GM06990 (cell line): ENCODE measurements around the gene LOXHD1.

Source experiments
- DNase-seq: peaks from one replicate; pipeline ENCODE4 v3.0.0-alpha.2; 2011; ENCODE audit not compliant: insufficient read length; ENCODE audit errors: extremely low read depth
- H3K27me3 ChIP-seq: replicated peaks from 2 replicates; pipeline ENCODE4 v1.6.0; 2011; ENCODE audit warnings: low read length; ENCODE audit not compliant: control insufficient read depth, insufficient read depth
- H3K36me3 ChIP-seq: 2 replicates; pipeline ENCODE4 v1.5.1; 2011; ENCODE audit warnings: low read length; ENCODE audit not compliant: control insufficient read depth, insufficient read depth
- H3K4me3 ChIP-seq: replicated peaks from 2 replicates; pipeline ENCODE4 v1.5.1; 2011; ENCODE audit warnings: low read depth, mild to moderate bottlenecking, control low read depth, low read length
- TF ChIP-seq, protein P1 (sequence below): IDR thresholded peaks from 2 replicates; pipeline ENCODE4 v1.5.1; 2011; ENCODE audit warnings: low read length, control low read depth, mild to moderate bottlenecking, inconsistent platforms; ENCODE audit not compliant: insufficient read depth, poor library complexity, severe bottlenecking

LOXHD1 gene

DNA sequence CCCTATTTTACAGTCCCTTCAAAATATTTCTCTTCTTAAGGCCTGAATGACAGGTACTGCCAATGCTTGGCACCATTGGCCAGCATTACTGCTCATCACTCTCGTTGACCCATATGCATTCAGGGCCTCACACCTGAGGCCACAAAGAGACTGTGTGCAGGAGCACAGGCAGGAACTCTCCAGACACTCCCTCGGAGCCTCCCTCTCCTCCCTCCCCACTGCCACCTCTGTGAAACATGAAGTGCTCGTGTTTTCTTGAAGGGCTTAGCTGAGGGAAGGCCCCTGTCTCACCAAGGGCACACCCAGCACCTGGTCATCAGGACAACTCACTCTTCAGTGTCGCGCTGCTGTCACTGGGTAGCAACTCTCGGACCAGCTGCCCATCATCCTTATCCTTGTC, 85.3 kb downstream of the LOXHD1 start:
- TF ChIP-seq, protein P1, sequence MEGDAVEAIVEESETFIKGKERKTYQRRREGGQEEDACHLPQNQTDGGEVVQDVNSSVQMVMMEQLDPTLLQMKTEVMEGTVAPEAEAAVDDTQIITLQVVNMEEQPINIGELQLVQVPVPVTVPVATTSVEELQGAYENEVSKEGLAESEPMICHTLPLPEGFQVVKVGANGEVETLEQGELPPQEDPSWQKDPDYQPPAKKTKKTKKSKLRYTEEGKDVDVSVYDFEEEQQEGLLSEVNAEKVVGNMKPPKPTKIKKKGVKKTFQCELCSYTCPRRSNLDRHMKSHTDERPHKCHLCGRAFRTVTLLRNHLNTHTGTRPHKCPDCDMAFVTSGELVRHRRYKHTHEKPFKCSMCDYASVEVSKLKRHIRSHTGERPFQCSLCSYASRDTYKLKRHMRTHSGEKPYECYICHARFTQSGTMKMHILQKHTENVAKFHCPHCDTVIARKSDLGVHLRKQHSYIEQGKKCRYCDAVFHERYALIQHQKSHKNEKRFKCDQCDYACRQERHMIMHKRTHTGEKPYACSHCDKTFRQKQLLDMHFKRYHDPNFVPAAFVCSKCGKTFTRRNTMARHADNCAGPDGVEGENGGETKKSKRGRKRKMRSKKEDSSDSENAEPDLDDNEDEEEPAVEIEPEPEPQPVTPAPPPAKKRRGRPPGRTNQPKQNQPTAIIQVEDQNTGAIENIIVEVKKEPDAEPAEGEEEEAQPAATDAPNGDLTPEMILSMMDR, result no peak
- no peaks in the 10 kb centered on the region; the same call in 1 of the 2 replicates for H3K27me3 ChIP-seq
- no peak overlapping the region for H3K4me3 ChIP-seq
- DNase-seq, result no peak
- H3K36me3 ChIP-seq, result no peaks in the 10 kb centered on the region

DNA sequence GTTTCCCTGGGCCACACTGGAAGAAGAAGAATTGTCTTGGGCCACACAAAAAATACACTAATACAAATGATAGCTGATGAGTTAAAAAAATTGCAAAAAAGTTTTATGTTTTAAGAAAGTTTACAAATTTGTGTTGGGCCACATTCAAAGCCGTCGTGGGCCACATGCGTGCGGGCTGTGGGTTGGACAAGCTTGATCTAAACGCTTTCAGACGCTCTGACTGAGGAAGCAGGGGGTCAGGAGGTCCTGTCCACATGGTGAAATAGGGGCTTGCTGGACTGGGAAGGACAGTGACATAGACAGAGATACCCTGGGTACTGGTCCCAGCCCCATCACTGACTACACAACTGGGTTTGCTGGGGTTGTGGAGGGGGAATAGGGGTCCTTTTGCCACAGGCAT, 86.4 kb downstream of the LOXHD1 start:
- Histone ChIP-seq H3K36me3 (no peaks in the 10 kb centered on the region), H3K27me3 (peaks cover 2% of the 10 kb centered on the region), H3K4me3 (no peak overlapping the region)
- no peak for DNase-seq
- TF ChIP-seq, protein P1, result no peak

DNA sequence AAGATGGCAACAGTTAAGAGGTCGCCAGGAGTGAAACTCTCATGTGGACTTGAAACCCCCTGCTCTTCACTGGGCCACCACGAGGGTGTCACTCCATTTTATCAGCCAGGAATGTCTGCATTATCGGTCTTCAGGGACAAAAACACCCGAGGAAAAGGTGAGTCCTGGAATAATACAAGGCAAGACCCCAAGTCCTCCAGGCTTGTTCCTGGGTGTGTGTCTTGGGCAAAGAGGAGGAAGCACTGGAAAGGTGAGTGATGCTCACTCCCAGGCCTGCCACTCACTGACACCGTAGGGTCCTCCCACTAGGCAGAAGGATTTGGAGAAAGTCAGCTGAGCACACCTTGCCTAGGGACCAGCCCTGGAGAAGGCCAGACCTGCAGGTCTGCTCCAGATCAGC, 86.9 kb downstream of the LOXHD1 start:
- H3K4me3 ChIP-seq, result no peak overlapping the region
- H3K36me3 ChIP-seq, result no peaks in the 10 kb centered on the region
- H3K27me3 ChIP-seq, result peaks cover 2% of the 10 kb centered on the region
- DNase-seq, result no peak
- TF ChIP-seq, protein P1, result no peak

DNA sequence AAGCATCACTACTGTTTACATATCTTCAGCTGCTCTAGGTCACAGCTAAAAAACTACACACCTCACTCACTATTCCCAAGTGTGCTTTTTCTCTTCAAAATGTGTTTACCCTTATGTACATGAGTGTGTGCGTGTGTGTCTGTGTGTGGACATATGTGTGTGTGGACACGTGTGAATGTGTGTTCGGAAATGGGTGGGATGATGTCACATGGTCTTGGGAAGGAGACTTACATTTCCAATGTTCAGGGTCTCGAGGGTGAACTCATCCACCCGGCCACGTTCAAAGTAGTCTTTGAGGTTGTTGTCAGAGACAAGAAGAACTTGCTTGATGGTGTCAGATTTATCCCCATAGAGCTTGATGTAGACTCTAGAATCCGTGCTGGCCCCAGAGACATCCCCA, 87.8 kb downstream of the LOXHD1 start:
- peaks cover 2% of the 10 kb centered on the region for H3K27me3 ChIP-seq
- TF ChIP-seq, protein P1, result no peak
- H3K36me3 ChIP-seq, result no peaks in the 10 kb centered on the region
- DNase-seq, result no peak
- H3K4me3 ChIP-seq, result no peak overlapping the region

DNA sequence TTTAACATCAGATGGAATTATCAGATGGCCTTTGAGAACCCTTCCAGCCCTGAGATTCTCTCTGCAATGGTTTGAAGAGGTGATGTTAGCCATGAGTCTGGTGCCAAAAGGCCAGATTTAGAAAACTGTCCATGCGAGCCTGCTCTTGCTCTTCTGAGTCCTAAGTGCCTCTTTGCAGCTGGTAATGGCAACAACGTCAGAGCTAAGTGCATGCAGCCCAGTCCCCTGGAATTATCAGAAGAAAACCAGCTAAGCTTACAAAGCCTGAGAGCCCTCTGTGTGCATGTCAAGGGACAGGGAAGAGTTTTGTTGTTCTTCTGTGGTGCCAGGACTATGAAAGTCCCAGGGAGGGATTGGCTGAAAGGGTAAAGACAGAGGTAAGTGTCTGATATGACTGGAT, 89.8 kb downstream of the LOXHD1 start:
- Histone ChIP-seq H3K27me3 (peaks cover 2% of the 10 kb centered on the region), H3K4me3 (no peak overlapping the region), H3K36me3 (no peaks in the 10 kb centered on the region)
- TF ChIP-seq, protein P1, result no peak
- DNase-seq, result no peak

DNA sequence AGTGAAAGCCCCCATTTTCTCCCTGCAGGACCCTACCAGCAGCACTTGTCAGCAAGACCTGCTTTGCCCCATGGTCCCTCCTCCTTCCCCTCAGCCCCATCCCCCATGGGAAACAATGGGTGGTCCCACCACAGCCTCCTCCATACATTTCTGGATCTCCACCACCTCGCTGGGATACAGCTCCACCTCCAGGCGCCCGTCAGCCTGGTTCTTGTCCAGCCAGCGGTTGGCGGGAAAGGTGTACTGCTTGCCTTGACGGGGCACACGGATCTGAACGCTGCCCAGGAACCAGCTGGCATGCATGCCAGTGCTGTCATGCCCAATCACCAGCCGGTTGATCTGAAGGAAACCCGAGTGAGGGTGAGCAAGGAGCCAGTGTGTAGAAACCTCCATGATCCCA, 90.9 kb downstream of the LOXHD1 start:
- DNase-seq, result no peak
- no peak overlapping the region for H3K4me3 ChIP-seq
- no peaks in the 10 kb centered on the region for H3K36me3 ChIP-seq
- TF ChIP-seq, protein P1, result no peak
- H3K27me3 ChIP-seq, result peaks cover 4% of the 10 kb centered on the region
